ENCODE results near the gene THSD7B.

Gene THSD7B

DNA sequence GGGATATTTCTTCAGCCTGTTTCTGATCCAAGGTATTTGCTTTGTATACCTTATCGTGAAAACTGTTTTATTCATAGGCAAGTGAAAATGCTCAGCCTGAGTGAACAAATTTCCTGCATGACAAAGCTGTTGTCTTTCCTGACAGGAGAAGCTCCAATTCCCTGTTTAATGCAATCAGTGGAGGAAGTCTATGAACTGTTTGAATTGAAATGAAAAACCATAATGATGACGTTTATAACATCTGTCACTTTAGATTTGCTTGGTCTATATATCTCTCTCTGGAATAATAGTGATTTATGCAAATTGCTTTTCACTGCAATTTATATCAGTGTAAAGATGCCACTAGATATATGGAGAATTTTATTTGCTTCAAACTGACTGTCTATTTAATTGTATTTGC, 959.6 kb downstream of the THSD7B start:
- no peak overlapping the region for H3K4me3 ChIP-seq (ENCODE audit: low read depth, low read length)
- TF ChIP-seq, protein P1, sequence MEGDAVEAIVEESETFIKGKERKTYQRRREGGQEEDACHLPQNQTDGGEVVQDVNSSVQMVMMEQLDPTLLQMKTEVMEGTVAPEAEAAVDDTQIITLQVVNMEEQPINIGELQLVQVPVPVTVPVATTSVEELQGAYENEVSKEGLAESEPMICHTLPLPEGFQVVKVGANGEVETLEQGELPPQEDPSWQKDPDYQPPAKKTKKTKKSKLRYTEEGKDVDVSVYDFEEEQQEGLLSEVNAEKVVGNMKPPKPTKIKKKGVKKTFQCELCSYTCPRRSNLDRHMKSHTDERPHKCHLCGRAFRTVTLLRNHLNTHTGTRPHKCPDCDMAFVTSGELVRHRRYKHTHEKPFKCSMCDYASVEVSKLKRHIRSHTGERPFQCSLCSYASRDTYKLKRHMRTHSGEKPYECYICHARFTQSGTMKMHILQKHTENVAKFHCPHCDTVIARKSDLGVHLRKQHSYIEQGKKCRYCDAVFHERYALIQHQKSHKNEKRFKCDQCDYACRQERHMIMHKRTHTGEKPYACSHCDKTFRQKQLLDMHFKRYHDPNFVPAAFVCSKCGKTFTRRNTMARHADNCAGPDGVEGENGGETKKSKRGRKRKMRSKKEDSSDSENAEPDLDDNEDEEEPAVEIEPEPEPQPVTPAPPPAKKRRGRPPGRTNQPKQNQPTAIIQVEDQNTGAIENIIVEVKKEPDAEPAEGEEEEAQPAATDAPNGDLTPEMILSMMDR (IDR thresholded peaks at IDR 0.05; ENCODE audit: borderline replicate concordance, insufficient read depth, low read depth, low read length), result no peak
